ENCODE data around the gene BLM. TPM values are rescaled to one million over a fixed set of nuclear protein-coding genes. Genes with fewer than 3 reads are reported as not detected.
A peak's percentile ranks its signal among the peaks of the same experiment; 100 is the strongest.

BLM gene
- total RNA-seq, 1 donor from 2014 or later, result 1.5 TPM

DNA sequence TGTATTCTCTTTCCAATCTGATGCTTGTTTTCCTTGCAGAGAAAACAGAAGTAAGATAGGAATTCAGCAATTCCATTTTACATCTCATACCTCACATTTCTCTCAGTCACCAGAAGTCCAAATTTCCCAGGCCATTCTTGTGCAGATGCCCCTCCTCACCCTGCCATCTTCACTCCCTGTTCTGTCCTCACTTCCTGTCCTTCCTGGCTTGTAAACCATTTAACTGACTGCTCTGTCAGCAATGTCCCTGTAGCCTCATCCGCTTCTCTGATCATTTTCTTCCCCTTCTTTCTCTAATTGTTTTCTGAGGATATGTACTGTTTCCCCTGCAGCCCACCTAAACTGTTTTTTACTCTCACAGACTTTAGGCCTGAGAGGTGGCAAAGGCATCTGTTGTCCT lies 40.3 kb downstream of the BLM start:
- TF ChIP-seq, protein P1, sequence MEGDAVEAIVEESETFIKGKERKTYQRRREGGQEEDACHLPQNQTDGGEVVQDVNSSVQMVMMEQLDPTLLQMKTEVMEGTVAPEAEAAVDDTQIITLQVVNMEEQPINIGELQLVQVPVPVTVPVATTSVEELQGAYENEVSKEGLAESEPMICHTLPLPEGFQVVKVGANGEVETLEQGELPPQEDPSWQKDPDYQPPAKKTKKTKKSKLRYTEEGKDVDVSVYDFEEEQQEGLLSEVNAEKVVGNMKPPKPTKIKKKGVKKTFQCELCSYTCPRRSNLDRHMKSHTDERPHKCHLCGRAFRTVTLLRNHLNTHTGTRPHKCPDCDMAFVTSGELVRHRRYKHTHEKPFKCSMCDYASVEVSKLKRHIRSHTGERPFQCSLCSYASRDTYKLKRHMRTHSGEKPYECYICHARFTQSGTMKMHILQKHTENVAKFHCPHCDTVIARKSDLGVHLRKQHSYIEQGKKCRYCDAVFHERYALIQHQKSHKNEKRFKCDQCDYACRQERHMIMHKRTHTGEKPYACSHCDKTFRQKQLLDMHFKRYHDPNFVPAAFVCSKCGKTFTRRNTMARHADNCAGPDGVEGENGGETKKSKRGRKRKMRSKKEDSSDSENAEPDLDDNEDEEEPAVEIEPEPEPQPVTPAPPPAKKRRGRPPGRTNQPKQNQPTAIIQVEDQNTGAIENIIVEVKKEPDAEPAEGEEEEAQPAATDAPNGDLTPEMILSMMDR (IDR thresholded peaks at IDR 0.05), result no peak
- Histone ChIP-seq H3K36me3 (no peaks in the 10 kb centered on the region), H3K9me3 (no peaks in the 10 kb centered on the region), H3K4me3 (no peak overlapping the region), H3K27ac (no peak overlapping the region), H3K4me1 (peaks cover 9% of the 10 kb centered on the region), H3K27me3 (no peaks in the 10 kb centered on the region)
- DNase-seq (no peak), ATAC-seq (no peak)
- intact Hi-C loops (cut with DNase I), result no loop called here

DNA sequence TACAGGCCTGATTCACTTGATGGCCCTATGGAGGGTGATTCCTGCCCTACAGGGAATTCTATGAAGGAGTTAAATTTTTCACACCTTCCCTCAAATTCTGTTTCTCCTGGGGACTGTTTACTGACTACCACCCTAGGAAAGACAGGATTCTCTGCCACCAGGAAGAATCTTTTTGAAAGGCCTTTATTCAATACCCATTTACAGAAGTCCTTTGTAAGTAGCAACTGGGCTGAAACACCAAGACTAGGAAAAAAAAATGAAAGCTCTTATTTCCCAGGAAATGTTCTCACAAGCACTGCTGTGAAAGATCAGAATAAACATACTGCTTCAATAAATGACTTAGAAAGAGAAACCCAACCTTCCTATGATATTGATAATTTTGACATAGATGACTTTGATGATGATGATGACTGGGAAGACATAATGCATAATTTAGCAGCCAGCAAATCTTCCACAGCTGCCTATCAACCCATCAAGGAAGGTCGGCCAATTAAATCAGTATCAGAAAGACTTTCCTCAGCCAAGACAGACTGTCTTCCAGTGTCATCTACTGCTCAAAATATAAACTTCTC lies 43.6 kb downstream of the BLM start:
- Histone ChIP-seq H3K36me3 (no peaks in the 10 kb centered on the region), H3K4me1 (peaks cover 10% of the 10 kb centered on the region), H3K9me3 (no peaks in the 10 kb centered on the region), H3K4me3 (no peak overlapping the region), H3K27ac (no peak overlapping the region), H3K27me3 (no peaks in the 10 kb centered on the region)
- TF ChIP-seq, protein P1 (IDR thresholded peaks at IDR 0.05), result no peak
- intact Hi-C loops (cut with DNase I), result no loop called here
- no peak for ATAC-seq
- DNase-seq, result no peak

DNA sequence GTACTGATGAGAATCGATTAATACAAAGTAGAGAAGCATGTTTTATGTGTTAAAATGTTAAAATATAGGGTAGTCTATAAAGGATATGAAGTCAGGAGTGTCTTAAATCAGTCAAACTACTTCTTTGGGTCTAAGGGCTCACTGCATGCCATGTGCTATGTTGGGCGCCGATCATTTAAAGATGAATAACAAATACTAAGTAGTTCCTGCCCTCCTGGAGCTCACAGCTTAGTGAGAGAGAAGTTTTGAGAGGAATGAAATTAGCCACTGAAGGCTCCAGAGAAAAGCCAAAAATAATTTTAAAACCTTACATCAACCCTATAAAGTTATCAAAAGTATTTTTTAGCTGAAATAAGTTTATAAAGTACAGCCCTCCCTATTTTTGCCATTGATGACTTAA lies 44.5 kb downstream of the BLM start:
- Histone ChIP-seq H3K27me3 (no peaks in the 10 kb centered on the region), H3K4me1 (peaks cover 10% of the 10 kb centered on the region), H3K4me3 (no peak overlapping the region), H3K36me3 (no peaks in the 10 kb centered on the region), H3K9me3 (no peaks in the 10 kb centered on the region), H3K27ac (peak overlapping the region; percentile 39)
- no peak for ATAC-seq
- intact Hi-C loops (cut with DNase I), result no loop called here
- DNase-seq, result no peak
- TF ChIP-seq, protein P1 (IDR thresholded peaks at IDR 0.05), result no peak

DNA sequence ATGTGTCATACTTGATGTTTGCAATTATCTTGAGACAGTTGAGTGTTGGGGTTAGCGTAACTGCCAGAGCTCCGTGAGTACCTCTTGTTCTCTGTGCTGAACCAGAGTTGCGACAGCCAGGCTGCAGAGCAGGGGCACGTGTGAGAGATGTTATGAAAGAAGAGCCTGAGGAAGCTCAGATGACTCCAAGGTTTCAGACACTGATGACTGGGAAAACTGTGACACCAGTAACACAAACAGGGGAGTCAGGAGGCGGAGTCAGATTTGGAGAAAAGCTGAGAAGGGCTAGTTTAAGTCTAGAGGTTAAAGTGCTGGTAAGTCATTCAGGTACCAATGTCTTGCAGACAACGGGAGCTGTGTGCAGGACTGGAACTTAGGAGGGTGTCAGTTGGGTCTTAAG lies 45.0 kb downstream of the BLM start:
- Histone ChIP-seq H3K9me3 (no peaks in the 10 kb centered on the region), H3K36me3 (no peaks in the 10 kb centered on the region), H3K4me3 (no peak overlapping the region), H3K27ac (no peak overlapping the region), H3K4me1 (peaks cover 10% of the 10 kb centered on the region), H3K27me3 (no peaks in the 10 kb centered on the region)
- peak; percentile 98 for ATAC-seq
- peak; percentile 86 for DNase-seq
- intact Hi-C loops (cut with DNase I), result no loop called here
- TF ChIP-seq, protein P1 (IDR thresholded peaks at IDR 0.05), result no peak

DNA sequence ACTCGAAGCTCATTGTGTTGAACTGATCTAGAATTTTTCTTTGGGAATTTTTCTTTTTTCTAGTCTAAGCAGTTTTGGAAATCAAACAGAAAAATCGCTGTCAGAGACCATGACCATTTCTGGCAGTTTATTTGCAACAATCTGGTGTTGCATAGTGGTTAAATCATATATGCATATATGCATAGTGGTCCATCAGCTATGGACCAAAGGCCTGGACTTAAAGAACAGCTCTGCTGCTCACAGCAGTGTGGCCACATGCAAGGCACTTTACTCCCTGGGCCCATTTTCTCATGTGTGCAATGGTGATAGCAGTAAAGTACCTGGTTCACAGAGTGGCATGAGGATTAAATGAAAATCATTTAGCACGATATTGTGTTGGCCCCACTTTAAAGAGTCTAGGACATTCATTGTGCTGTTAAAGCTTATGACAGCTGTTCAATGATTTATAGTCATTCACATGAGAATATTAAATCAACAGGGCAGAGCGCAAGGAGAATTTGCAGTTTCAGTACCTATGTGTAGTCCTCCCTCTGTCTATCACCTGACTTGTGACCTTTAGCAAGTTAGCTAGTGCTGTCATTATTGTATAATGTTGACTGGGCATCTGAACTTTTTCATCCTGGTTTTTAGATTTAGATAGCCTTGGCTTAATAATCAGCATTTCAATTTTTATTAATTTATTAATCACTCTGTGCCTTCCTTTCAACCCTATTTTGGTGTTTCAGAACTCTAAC lies 46.4 kb downstream of the BLM start:
- Histone ChIP-seq H3K4me1 (peaks cover 10% of the 10 kb centered on the region), H3K27ac (no peak overlapping the region), H3K27me3 (no peaks in the 10 kb centered on the region), H3K36me3 (no peaks in the 10 kb centered on the region), H3K4me3 (no peak overlapping the region), H3K9me3 (no peaks in the 10 kb centered on the region)
- intact Hi-C loops (cut with DNase I), result no loop called here
- ATAC-seq, result no peak
- DNase-seq, result no peak
- TF ChIP-seq, protein P1 (IDR thresholded peaks at IDR 0.05), result no peak
